ENCODE data around the gene ABHD1. TPM values are rescaled to one million over a fixed set of nuclear protein-coding genes. Genes with fewer than 3 reads are reported as not detected.

The ABHD1 gene
- total RNA-seq, 1 donor from 2014 or later = not detected

- Histone ChIP-seq H3K79me2 (ENCODE audit: insufficient read depth, low read length) (no peaks in the 10 kb centered on the region), H3K27ac (ENCODE audit: low read depth, low read length) (peak within 1 kb of the TSS; percentile 51), H4K20me1 (ENCODE audit: insufficient read depth, low read length) (peaks cover 5% of the 10 kb centered on the region), H3K4me1 (ENCODE audit: insufficient read depth, low read length) (peaks cover 19% of the 10 kb centered on the region), H3K27me3 (ENCODE audit: insufficient read depth, low read length) (no peaks in the 10 kb centered on the region), H3K4me3 (ENCODE audit: insufficient read depth, low read depth, low read length) (peak within 1 kb of the TSS; percentile 64), H3K9me3 (ENCODE audit: insufficient read depth, low read depth, low read length) (no peaks in the 10 kb centered on the region), H3K4me2 (ENCODE audit: low read length) (peak within 1 kb of the TSS; percentile 95), H2AFZ (ENCODE audit: low read depth, low read length) (peak within 1 kb of the TSS; percentile 90), H3K36me3 (ENCODE audit: insufficient read depth, low read length) (peaks cover 2% of the 10 kb centered on the region), H3K9ac (ENCODE audit: low read length) (peak within 1 kb of the TSS; percentile 80)
- H3K4me3 Mint-ChIP-seq (ENCODE audit: unreplicated experiment) = peak within 1 kb of the TSS; percentile 81
- H3K27me3 Mint-ChIP-seq (ENCODE audit: low read depth, unreplicated experiment) = peaks cover 18% of the 10 kb centered on the region
- FAIRE-seq = no peak
- H3K27ac Mint-ChIP-seq (ENCODE audit: unreplicated experiment) = peak within 1 kb of the TSS; percentile 12
- no peaks in the 10 kb centered on the region for H3K36me3 Mint-ChIP-seq (ENCODE audit: low read depth, unreplicated experiment)
- TF ChIP-seq CTCF (IDR thresholded peaks at IDR 0.05; ENCODE audit: insufficient read depth, low read depth, low read length) (no peak), EZH2 (IDR thresholded peaks at IDR 0.05; ENCODE audit: insufficient read depth, low read length) (no peak)
- DNase-seq (ENCODE audit: low read depth) = no peak
- H3K4me1 Mint-ChIP-seq (ENCODE audit: low read depth, unreplicated experiment) = peaks cover 2% of the 10 kb centered on the region
- no peaks in the 10 kb centered on the region for H3K9me3 Mint-ChIP-seq (ENCODE audit: unreplicated experiment)
Measured at GRCh38 chr2:27086724-27087593, 36.7 kb upstream of the ABHD1 start, which contains the start of gene KHK. Gene KHK, plus strand, starts transcription at chr2:27086772. Its CDS starts 488 bp downstream, at chr2:27087260.

GRCh38 chr2:27087823-27088410, 35.7 kb upstream of the ABHD1 start:
- Histone ChIP-seq H4K20me1 (ENCODE audit: insufficient read depth, low read length) (peaks cover 3% of the 10 kb centered on the region), H3K4me3 (ENCODE audit: insufficient read depth, low read depth, low read length) (no peak overlapping the region), H3K36me3 (ENCODE audit: insufficient read depth, low read length) (peaks cover 2% of the 10 kb centered on the region), H3K79me2 (ENCODE audit: insufficient read depth, low read length) (no peaks in the 10 kb centered on the region), H3K9me3 (ENCODE audit: insufficient read depth, low read depth, low read length) (no peaks in the 10 kb centered on the region), H3K9ac (ENCODE audit: low read length) (no peak overlapping the region), H3K4me1 (ENCODE audit: insufficient read depth, low read length) (peaks cover 19% of the 10 kb centered on the region), H3K27me3 (ENCODE audit: insufficient read depth, low read length) (no peaks in the 10 kb centered on the region), H2AFZ (ENCODE audit: low read depth, low read length) (no peak overlapping the region), H3K27ac (ENCODE audit: low read depth, low read length) (no peak overlapping the region), H3K4me2 (ENCODE audit: low read length) (no peak overlapping the region)
- TF ChIP-seq EZH2 (IDR thresholded peaks at IDR 0.05; ENCODE audit: insufficient read depth, low read length) (no peak), CTCF (IDR thresholded peaks at IDR 0.05; ENCODE audit: insufficient read depth, low read depth, low read length) (no peak)
- Mint-ChIP-seq H3K4me3 (ENCODE audit: unreplicated experiment) (no peak overlapping the region), H3K27me3 (ENCODE audit: low read depth, unreplicated experiment) (peaks cover 21% of the 10 kb centered on the region), H3K4me1 (ENCODE audit: low read depth, unreplicated experiment) (peaks cover 2% of the 10 kb centered on the region), H3K36me3 (ENCODE audit: low read depth, unreplicated experiment) (no peaks in the 10 kb centered on the region), H3K9me3 (ENCODE audit: unreplicated experiment) (no peaks in the 10 kb centered on the region), H3K27ac (ENCODE audit: unreplicated experiment) (no peak overlapping the region)
- FAIRE-seq = no peak
- DNase-seq (ENCODE audit: low read depth) = no peak

Measured in astrocyte (in vitro differentiated cells and primary cell).